Neural cell (in vitro differentiated cells): ENCODE data around the gene AKAP6.

Source experiments
- POLR2AphosphoS5 ChIP-seq: IDR thresholded peaks from 2 replicates; pipeline ENCODE4 v1.6.1; 2012
- SMC3 ChIP-seq: fragments of 450-650 bp; conservative IDR thresholded peaks from 2 replicates; pipeline ENCODE4 v1.6.1; 2014; ENCODE audit warnings: antibody characterized with exemption, mild to moderate bottlenecking, moderate library complexity; ENCODE audit not compliant: poor library complexity
- TF ChIP-seq, protein P1 (sequence below): IDR thresholded peaks from 2 replicates; pipeline ENCODE4 v1.6.1; 2012; ENCODE audit warnings: borderline replicate concordance
- TF ChIP-seq, protein P2 (sequence below): fragments of 450-650 bp; IDR thresholded peaks from 2 replicates; pipeline ENCODE4 v1.5.1; 2014; ENCODE audit warnings: antibody characterized with exemption, mild to moderate bottlenecking, moderate library complexity; ENCODE audit not compliant: poor library complexity, severe bottlenecking

DNA sequence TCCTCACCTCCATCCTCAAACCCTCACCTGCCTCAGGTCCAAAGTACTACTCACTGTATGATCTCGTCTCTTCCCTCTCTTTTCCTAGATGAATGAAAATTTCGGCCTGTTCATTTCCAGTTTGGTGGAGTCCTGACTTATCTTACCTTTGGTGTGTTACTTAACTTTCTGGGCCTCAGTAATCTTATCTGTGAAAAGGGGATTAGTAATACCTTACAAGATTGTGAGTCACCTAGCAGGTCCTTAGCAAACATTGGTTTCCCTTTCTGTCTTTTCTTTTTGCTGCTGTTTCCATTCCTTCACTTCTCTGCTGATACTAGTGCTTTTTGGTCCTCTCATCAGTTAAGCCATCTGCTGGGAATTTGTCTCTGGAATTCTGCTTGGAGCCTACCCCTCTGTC is 52.8 kb downstream of the AKAP6 start:
- TF ChIP-seq, protein P1, sequence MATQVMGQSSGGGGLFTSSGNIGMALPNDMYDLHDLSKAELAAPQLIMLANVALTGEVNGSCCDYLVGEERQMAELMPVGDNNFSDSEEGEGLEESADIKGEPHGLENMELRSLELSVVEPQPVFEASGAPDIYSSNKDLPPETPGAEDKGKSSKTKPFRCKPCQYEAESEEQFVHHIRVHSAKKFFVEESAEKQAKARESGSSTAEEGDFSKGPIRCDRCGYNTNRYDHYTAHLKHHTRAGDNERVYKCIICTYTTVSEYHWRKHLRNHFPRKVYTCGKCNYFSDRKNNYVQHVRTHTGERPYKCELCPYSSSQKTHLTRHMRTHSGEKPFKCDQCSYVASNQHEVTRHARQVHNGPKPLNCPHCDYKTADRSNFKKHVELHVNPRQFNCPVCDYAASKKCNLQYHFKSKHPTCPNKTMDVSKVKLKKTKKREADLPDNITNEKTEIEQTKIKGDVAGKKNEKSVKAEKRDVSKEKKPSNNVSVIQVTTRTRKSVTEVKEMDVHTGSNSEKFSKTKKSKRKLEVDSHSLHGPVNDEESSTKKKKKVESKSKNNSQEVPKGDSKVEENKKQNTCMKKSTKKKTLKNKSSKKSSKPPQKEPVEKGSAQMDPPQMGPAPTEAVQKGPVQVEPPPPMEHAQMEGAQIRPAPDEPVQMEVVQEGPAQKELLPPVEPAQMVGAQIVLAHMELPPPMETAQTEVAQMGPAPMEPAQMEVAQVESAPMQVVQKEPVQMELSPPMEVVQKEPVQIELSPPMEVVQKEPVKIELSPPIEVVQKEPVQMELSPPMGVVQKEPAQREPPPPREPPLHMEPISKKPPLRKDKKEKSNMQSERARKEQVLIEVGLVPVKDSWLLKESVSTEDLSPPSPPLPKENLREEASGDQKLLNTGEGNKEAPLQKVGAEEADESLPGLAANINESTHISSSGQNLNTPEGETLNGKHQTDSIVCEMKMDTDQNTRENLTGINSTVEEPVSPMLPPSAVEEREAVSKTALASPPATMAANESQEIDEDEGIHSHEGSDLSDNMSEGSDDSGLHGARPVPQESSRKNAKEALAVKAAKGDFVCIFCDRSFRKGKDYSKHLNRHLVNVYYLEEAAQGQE: no peak
- TF ChIP-seq, protein P2, sequence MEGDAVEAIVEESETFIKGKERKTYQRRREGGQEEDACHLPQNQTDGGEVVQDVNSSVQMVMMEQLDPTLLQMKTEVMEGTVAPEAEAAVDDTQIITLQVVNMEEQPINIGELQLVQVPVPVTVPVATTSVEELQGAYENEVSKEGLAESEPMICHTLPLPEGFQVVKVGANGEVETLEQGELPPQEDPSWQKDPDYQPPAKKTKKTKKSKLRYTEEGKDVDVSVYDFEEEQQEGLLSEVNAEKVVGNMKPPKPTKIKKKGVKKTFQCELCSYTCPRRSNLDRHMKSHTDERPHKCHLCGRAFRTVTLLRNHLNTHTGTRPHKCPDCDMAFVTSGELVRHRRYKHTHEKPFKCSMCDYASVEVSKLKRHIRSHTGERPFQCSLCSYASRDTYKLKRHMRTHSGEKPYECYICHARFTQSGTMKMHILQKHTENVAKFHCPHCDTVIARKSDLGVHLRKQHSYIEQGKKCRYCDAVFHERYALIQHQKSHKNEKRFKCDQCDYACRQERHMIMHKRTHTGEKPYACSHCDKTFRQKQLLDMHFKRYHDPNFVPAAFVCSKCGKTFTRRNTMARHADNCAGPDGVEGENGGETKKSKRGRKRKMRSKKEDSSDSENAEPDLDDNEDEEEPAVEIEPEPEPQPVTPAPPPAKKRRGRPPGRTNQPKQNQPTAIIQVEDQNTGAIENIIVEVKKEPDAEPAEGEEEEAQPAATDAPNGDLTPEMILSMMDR: no peak
- TF ChIP-seq POLR2AphosphoS5 (no peak), SMC3 (no peak)
